ENCODE measurements around the gene FAM184B. TPM values are rescaled to one million over a fixed set of nuclear protein-coding genes. Genes with fewer than 3 reads are reported as not detected.

The FAM184B gene
- total and polyA plus RNA-seq, 2 of the 4 experiments (the other 2 are of a cell fraction) = 0.07 to 0.18 TPM

GRCh38 chr4:17810260-17811077 is 29.0 kb upstream of the FAM184B start, which contains the start of the genes DCAF16 and NCAPG (continued):
- TF ChIP-seq NFE2L2 (IDR thresholded peaks at IDR 0.05; ENCODE audit: low read depth, low read length) (no peak), CHD1 (IDR thresholded peaks at IDR 0.05; ENCODE audit: low read depth, low read length) (0 out of 2 replicates have a peak, but pooled peaks have one; percentile 60)

- no peak overlapping the region for H2BK120ac ChIP-seq (ENCODE audit: low read depth, low read length)
- no CpG with 5 or more reads among the region's 7 CpGs for WGBS, 2 experiments (ENCODE audit: extremely low coverage in 2 of 2, insufficient read length in 1 of 2)
- peak overlapping the region; percentile 72; the same call in 1 of the 2 replicates for H3K23ac ChIP-seq (ENCODE audit: low read depth, low read length)
- H3K18ac ChIP-seq (ENCODE audit: low read depth, low read length) = no peak overlapping the region
- H3K4me1 ChIP-seq (ENCODE audit: control insufficient read depth, insufficient read depth, low read length) = peaks cover 2% of the 10 kb centered on the region; the same call in 1 of the 2 replicates
- no peak overlapping the region for H2BK15ac ChIP-seq (ENCODE audit: low read depth, low read length)
- peak overlapping the region; percentile 82 for H3K4me3 ChIP-seq (ENCODE audit: insufficient read depth, low read depth, low read length)
- H3K9me1 ChIP-seq (ENCODE audit: insufficient read depth, low read length) = no peaks in the 10 kb centered on the region
- no peak overlapping the region for H4K5ac ChIP-seq (ENCODE audit: low read depth, low read length)
- peaks cover 4% of the 10 kb centered on the region; the same call in 1 of the 2 replicates for H3K36me3 ChIP-seq (ENCODE audit: control insufficient read depth, insufficient read depth, low read length)
- peak overlapping the region; percentile 50; the same call in 1 of the 2 replicates for H3K27ac ChIP-seq (ENCODE audit: insufficient read depth, low read length)
- CTCF ChIA-PET = interaction anchor here (0.8 to 2.4 kb wide), 3 partner anchors 29 to 261 kb away, joined by 3 to 7 read pairs (median 3); partner anchors contain the start of gene FAM184B
- no peak for DNase-seq
- no peaks in the 10 kb centered on the region for H3K27me3 ChIP-seq (ENCODE audit: control insufficient read depth, insufficient read depth, low read length)
- in situ Hi-C loops (cut with MboI; ENCODE audit: low sequenced_read_pairs) = loop anchor here (10.0 to 25.0 kb wide), 2 partner anchors 222 to 785 kb away; partner anchors contain the start of gene LAP3
- POLR2A ChIA-PET (ENCODE audit: unreplicated experiment) = interaction anchor here (0.9 to 1.3 kb wide), 2 partner anchors 195 to 261 kb away, joined by 3 read pairs; partner anchors contain the start of gene MED28
- no peak overlapping the region for H2AFZ ChIP-seq (replicated peaks; ENCODE audit: low read length, poor library complexity)
- H2AK9ac ChIP-seq (replicated peaks; ENCODE audit: low read depth, low read length, poor library complexity) = no peak overlapping the region
- no peak overlapping the region for H2AK5ac ChIP-seq (ENCODE audit: low read depth, low read length)
- no peak for ATAC-seq (ENCODE audit: low read depth)
- BruUV-seq (replicated peaks) = no TSS peak
- no peak overlapping the region for H3K14ac ChIP-seq (replicated peaks; ENCODE audit: low read depth, low read length)
- H3K4me2 ChIP-seq (ENCODE audit: low read depth, low read length) = peak overlapping the region; percentile 97
- H3K4ac ChIP-seq (ENCODE audit: low read depth, low read length) = no peak overlapping the region
- peaks cover 4 to 20% of the 10 kb centered on the region in 2 experiments for H3K79me1 ChIP-seq (ENCODE audit: low read depth in 1 of 2, low read length in 2 of 2)
- peak overlapping the region; percentile 77 for H2BK5ac ChIP-seq (ENCODE audit: low read depth, low read length, poor library complexity, severe bottlenecking)
- dilution Hi-C loops (cut with HindIII; ENCODE audit: low sequenced_read_pairs, unreplicated experiment) = no loop called here
- H4K8ac ChIP-seq (ENCODE audit: low read depth in 2 of 2, low read length in 2 of 2) = no peak overlapping the region
- H3K9ac ChIP-seq (ENCODE audit: low read depth, low read length) = peak overlapping the region; percentile 89
- no peaks in the 10 kb centered on the region for H3K9me3 ChIP-seq (ENCODE audit: control insufficient read depth, insufficient read depth, low read length)
- TF ChIP-seq NFE2L2 (IDR thresholded peaks at IDR 0.05; ENCODE audit: low read depth, low read length) (no peak), CTCF (conservative IDR thresholded peaks at IDR 0.05; ENCODE audit: low read depth, low read length) (no peak), RCOR1 (IDR thresholded peaks at IDR 0.05; ENCODE audit: insufficient replicate concordance, low read length) (no peak), POLR2A (IDR thresholded peaks at IDR 0.05; ENCODE audit: low read depth, low read length) (no peak), USF2 (IDR thresholded peaks at IDR 0.05; ENCODE audit: low read depth, low read length) (no peak), RAD21 (IDR thresholded peaks at IDR 0.05; ENCODE audit: low read length) (no peak), SMC3 (IDR thresholded peaks at IDR 0.05; ENCODE audit: low read depth, low read length) (no peak), MAFK (IDR thresholded peaks at IDR 0.05; ENCODE audit: low read depth, low read length) (no peak), CEBPB (IDR thresholded peaks at IDR 0.05; ENCODE audit: low read depth, low read length) (no peak), FOS (IDR thresholded peaks at IDR 0.05; ENCODE audit: low read depth, low read length) (no peak), BHLHE40 (IDR thresholded peaks at IDR 0.05; ENCODE audit: low read depth, low read length) (no peak)
- H3K56ac ChIP-seq (ENCODE audit: extremely low read depth, insufficient read depth, low read length) = 0 out of 2 replicates have a peak overlapping the region, but pooled peaks have one; percentile 1
- no peak overlapping the region for H2BK20ac ChIP-seq (ENCODE audit: low read depth, low read length)
- intact Hi-C loops (cut with micrococcal nuclease) = loop anchor here (2.0 to 10.0 kb wide), 4 partner anchors 125 to 783 kb away; no protein-coding TSS in a partner anchor
- H4K20me1 ChIP-seq (ENCODE audit: insufficient read depth, low read length) = peaks cover 23% of the 10 kb centered on the region; the same call in 1 of the 2 replicates
- H4K91ac ChIP-seq (ENCODE audit: insufficient read depth, low read depth, low read length) = no peak overlapping the region
These were observed 28.2 kb upstream of the FAM184B start for GRCh38 chr4:17809667-17810066.
